Kidney capillary endothelial cell (primary cell): ENCODE measurements around the gene FNBP1L.
"Not testable (repeated sequence)": the region's sequence is repeated elsewhere in the genome, so short reads cannot be mapped to it uniquely, and the experiment has no call there.

Source experiments
- DNase-seq: peaks from one replicate; pipeline ENCODE4 v3.0.0-alpha.2; 2018; ENCODE audit warnings: low spot score

FNBP1L gene

GRCh38 chr1:93443454-93443853 is 4.5 kb upstream of the FNBP1L start:
- DNase-seq: no peak

DNA sequence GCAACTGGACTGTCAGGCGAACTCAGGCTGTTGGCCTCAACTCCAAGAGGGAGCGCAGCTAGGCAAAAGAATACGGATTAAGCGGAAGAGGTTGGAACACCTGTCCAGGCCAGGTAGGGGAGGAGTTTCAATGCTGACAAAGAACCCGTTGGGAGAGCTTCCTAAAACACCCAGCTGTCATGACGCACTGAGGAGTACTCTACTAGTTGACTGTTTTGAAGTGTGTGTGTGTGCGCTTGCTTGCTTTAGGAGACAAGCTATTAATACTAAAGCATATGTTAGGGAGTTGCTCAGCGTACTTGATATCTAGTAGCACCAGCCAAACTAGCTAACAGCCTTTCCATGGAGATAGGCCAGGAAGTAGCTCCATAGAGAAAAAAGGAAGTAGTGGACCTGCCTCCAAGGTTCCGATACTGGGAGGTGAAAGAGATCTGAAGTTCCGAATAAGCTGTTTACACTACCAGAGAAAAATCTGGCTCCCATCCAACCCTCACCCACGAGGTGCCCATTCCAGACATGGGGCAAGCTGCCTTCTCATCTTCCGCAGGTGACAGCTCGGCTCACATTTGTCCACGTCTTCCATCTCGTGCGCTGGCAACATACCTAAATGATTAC is 974 bp upstream of the FNBP1L start:
- DNase-seq: no peak

DNA sequence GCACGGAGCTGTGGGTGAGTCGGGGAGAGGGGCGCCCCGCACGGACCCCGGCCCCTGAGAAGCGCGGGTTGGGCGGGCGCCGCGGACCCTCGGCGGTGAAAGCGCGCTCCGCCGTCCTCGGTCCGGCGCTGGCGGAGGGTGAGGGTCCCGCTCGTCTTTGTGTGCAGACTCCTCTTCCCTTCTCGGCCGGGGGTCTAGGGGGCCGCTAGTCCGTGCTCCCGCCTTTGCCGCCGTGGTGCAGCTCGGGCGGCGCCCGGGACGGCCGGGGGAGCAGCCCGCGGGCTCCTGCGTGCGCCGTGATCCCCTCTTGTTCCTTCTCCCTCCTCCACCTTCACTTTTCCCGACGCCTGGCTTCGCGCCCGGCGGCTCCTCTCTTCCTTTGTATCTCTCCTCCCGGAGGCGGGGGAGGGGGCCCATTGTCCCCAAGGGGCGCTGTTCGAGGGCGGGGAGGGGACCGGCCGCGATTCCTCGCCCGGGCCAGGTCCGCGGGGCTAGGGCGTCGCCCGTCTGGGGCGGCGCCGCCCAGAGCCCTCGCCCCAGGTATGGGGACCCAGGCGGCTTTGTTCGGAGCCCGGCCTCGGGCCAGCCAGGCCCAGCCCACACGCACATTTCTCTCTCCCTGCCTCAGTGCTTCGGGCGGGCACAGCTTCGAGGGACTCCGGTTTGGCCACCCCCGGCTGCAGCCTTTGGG is 519 bp downstream of the FNBP1L start:
- DNase-seq: no peak

- DNase-seq: peak; percentile 21
Measured at GRCh38 chr1:93448983-93449804, 1.3 kb downstream of the FNBP1L start.

GRCh38 chr1:93450321-93450720 is 2.4 kb downstream of the FNBP1L start:
- no peak for DNase-seq

GRCh38 chr1:93453911-93454310 is 6.0 kb downstream of the FNBP1L start:
- DNase-seq: peak; percentile 63

GRCh38 chr1:93459126-93459525 is 11.2 kb downstream of the FNBP1L start:
- no peak for DNase-seq

GRCh38 chr1:93461236-93461635 is 13.3 kb downstream of the FNBP1L start:
- no peak for DNase-seq

GRCh38 chr1:93463960-93464359 is 16.0 kb downstream of the FNBP1L start:
- no peak for DNase-seq

GRCh38 chr1:93465371-93466082 is 17.6 kb downstream of the FNBP1L start:
- not testable (repeated sequence) for DNase-seq

DNA sequence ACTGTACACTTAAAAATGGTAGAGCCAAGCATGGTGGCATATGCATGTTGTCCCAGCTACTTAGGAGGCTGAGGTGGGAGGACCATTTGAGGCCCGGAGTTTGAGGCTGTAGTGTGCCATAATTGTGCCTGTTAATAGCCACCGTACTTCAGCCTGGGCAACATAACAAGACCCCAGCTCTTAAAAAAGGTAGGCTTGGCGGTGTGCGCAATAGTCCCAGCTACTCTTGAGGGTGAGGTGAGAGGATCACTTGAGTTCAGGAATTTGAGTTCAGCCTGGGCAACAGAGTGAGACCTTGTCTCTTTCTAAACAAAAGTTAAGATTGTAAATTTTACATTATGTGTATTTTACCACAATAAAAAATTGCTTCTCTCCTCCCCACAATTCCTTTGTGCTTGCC is 19.7 kb downstream of the FNBP1L start:
- no peak for DNase-seq

- no peak for DNase-seq
Measured at GRCh38 chr1:93468662-93469061, 20.7 kb downstream of the FNBP1L start.

DNA sequence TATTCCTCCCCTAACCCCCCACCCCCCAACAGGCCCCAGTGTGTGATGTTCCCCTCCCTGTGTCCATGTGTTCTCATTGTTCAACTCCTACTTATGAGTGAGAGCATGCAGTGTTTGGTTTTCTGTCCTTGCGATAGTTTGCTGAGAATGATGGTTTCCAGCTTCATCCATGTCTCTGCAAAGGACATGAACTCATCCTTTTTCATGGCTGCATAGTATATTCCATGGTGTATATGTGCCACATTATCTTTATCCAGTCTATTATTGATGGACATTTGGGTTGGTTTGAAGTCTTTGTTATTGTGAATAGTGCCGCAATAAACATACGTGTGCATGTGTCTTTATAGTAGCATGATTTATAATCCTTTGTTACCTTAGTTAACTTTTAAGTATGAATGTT is 21.3 kb downstream of the FNBP1L start:
- not testable (repeated sequence) for DNase-seq

DNA sequence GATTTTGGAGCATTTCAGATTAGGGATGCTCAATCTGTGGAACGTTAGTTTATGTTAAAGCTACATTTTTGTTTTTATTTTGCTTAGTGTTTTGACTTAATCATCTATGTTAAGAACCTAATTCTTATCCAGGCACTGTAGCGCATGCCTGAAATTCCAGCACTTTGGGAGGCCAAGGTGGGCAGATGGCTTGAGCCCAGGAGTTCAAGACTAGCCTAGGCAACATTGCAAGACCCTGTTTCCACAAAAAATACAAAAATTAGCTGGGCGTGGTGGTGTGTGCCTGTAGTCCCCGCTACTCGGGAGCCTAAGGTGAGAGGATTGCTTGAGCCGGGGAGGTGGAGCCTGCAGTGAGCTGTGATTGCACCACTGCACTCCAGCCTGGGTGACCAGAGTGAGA is 23.4 kb downstream of the FNBP1L start:
- no peak for DNase-seq

GRCh38 chr1:93471911-93472310 is 24.0 kb downstream of the FNBP1L start:
- no peak for DNase-seq

DNA sequence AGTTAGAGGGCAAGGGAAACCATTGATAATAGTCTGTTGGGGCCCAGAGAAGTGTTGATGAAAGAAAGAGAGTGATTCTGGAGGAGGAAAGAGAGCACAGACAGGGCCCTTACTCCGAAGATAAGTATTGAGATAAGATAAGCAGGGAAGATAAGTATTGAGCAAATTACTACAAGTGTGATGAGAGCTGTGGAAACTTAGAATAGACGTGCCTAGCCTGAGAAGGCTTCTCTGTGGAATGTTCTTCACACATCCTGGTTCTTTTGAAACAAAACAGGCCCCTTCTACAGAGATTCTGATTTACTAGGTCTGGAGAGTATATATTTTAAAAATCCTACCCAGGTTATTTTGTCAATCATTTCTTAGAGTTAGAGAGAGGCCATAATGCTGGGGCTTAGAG is 26.4 kb downstream of the FNBP1L start:
- no peak for DNase-seq

DNA sequence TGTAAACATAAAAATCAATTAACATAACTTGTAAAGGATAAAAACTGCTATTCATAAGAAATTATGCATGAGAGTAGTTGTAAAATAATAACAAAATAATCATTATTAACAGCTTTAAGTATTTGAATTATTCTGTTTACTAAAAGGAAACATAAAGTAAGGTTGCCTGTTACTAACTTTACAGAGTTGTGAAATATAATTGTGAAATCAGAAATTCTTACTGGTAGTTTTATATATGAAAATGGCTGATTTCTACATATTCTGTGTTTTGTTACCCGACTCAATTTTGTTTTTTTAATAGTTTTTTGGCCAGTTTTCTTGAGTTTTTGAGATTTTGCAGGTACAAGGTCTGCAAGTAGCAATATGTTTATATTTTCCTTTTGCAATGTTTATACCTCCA is 27.8 kb downstream of the FNBP1L start:
- no peak for DNase-seq

GRCh38 chr1:93479133-93479745 is 31.3 kb downstream of the FNBP1L start:
- DNase-seq: not testable (repeated sequence)

DNA sequence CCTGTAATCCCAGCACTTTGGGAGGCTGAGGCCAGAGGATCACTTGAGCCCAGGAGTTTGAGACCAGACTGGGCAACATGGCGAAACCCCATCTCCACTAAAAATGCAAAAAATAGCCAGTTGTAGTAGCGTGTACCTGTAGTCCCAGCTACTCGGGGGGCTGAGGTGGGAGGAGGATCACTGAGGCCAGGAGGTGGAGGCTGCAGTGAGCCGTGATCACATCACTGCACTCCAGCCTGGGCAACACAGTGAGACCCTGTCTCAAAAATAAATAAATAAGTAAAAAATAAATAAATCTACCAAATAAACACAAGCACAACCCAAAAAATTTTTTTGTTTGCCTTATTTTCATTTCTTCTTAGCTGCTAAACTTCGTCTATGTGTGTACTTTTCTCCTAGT is 34.0 kb downstream of the FNBP1L start:
- not testable (repeated sequence) for DNase-seq

DNA sequence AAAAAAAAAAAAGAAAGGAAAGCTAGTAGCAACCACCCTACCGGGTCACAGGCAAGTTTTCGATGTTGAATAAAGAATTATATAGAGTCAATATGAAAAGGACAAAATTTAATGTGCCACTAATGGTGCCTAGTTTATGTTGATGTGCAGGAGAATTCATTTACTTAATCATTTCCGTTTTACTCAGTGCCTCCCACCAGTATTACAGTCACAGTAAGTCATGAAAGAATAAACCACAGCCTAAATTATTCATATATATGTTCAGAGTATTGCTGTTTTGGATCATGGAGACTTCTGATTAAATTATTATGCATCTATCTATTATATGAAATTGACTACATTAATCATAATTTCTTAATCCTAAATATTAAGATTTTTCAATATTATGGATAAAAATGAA is 35.3 kb downstream of the FNBP1L start:
- DNase-seq: no peak

DNA sequence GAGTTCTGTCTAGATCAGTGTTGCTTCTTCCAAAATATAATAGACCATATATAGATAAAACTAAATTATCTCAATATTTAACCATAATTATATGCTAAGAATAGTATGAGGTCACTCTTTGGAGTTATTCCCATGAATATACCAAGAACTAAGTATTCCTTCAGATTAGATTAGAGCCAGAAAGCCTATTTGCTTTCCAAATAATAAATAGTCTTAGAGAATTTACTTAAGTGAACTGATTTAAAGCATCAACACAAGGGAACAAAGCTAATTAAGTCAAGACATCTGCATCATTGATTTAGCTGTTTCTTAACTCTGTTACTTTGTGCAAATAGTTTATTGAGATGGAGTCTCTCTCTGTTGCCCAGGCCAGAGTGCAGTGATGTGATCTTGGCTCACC is 35.7 kb downstream of the FNBP1L start:
- DNase-seq: no peak

- DNase-seq: no peak
Measured at GRCh38 chr1:93488207-93488606, 40.3 kb downstream of the FNBP1L start.
